ENCODE data around the gene NT5C3B.
"Not testable (repeated sequence)": the region's sequence is repeated elsewhere in the genome, so short reads cannot be mapped to it uniquely, and the experiment has no call there.

The NT5C3B gene

DNA sequence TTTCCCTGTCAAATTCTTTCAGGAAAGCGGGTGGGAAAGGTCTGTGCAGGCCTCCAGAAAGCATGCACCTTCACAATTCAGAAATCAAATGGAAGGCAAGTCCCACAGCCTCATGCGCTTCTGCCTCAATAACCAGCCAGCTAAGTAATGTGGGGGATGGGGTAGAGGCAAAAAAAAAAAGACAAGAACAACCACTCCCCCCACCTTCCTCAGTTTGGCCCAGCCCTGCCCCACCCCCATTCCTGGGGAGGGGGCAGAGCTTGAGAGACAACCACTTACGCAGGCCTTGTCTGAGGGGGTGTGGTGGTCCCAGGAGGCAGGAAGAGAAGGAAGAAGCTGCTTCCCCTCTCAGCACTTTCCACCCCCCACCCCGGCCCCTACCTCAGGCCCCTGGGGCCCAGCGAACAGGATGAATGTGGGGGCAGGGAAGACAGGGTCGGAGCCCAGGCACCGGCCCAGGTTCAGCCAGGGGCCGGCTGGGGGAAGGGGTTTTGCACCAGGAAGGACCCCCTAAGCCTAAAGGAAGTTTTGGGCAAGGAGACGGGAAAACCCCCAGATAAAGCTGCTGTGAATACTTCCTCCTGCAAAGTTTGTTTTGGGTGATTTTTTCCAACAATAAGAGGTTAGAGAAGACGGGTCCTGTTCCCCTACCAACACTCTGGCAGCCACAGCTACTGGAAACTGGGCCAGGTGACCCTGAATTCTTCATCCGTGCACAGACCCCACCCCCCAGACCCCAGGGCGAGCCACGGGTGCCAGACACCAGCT lies 50.8 kb downstream of the NT5C3B start:
- H3K4me1 ChIP-seq (ENCODE audit: control insufficient read depth in 1 of 2, insufficient read depth in 2 of 2, low read length in 2 of 2): peaks cover 31 to 33% of the 10 kb centered on the region in 2 donors
- no peaks in the 10 kb centered on the region for H3K9me3 ChIP-seq (ENCODE audit: control insufficient read depth in 1 of 2, low read length in 2 of 2)
- H3K27me3 ChIP-seq (ENCODE audit: control insufficient read depth in 1 of 2, insufficient read depth in 2 of 2, low read length in 2 of 2): no peaks in the 10 kb centered on the region
- H3K36me3 ChIP-seq (ENCODE audit: control insufficient read depth in 1 of 2, insufficient read depth in 2 of 2, low read length in 2 of 2): peaks cover 0 to 5% of the 10 kb centered on the region in 2 donors
- H3K9ac ChIP-seq (ENCODE audit: low read depth in 1 of 2, low read length in 2 of 2): peak overlapping the region; percentile 90 to 96
- H3K4me3 ChIP-seq (ENCODE audit: low read depth in 1 of 2, low read length in 2 of 2): peak overlapping the region; percentile 72 to 75
- peak overlapping the region; percentile 99 for H3K27ac ChIP-seq (ENCODE audit: low read depth, low read length)

DNA sequence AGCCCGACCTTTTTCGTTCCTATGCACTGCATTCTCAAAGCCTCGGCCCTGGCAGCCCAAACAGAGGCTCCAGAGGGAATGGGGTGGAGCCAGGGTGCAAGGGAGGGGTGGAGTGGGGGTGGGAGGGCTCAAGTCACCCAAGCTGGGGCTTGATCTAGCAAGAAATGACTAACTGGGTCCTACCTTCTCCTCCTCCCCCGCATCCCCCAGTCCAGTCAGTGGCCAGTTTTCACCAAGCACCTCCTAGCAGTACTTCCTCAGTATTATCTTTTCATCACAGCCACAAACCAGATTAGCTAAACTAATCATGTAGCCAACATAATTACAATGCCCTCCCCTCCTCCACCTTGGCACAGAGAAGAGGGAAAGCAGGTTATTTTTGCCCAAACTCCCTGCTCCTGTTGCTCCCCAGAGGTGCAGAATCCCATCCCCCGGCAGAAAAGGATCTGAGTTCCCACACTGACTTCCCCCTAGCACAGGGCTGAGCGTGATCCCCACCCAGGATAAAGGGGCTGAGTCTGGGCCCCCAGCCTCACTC lies 51.8 kb downstream of the NT5C3B start:
- no peaks in the 10 kb centered on the region for H3K27me3 ChIP-seq (ENCODE audit: control insufficient read depth in 1 of 2, insufficient read depth in 2 of 2, low read length in 2 of 2)
- H3K4me3 ChIP-seq (ENCODE audit: low read depth in 1 of 2, low read length in 2 of 2): peak overlapping the region; percentile 72 to 75
- H3K27ac ChIP-seq (ENCODE audit: low read depth, low read length): no peak overlapping the region
- peaks cover 33 to 36% of the 10 kb centered on the region in 2 donors for H3K4me1 ChIP-seq (ENCODE audit: control insufficient read depth in 1 of 2, insufficient read depth in 2 of 2, low read length in 2 of 2)
- H3K9me3 ChIP-seq (ENCODE audit: control insufficient read depth in 1 of 2, low read length in 2 of 2): no peaks in the 10 kb centered on the region
- peak overlapping the region; percentile 90 to 96 for H3K9ac ChIP-seq (ENCODE audit: low read depth in 1 of 2, low read length in 2 of 2)
- H3K36me3 ChIP-seq (ENCODE audit: control insufficient read depth in 1 of 2, insufficient read depth in 2 of 2, low read length in 2 of 2): peaks cover 0 to 5% of the 10 kb centered on the region in 2 donors

- H3K27me3 ChIP-seq (ENCODE audit: control insufficient read depth in 1 of 2, insufficient read depth in 2 of 2, low read length in 2 of 2): no peaks in the 10 kb centered on the region
- no peak overlapping the region for H3K27ac ChIP-seq (ENCODE audit: low read depth, low read length)
- no peak overlapping the region for H3K9ac ChIP-seq (ENCODE audit: low read depth in 1 of 2, low read length in 2 of 2)
- H3K4me3 ChIP-seq (ENCODE audit: low read depth in 1 of 2, low read length in 2 of 2): peak overlapping the region in 1 of 2 donors; percentile 9
- H3K4me1 ChIP-seq (ENCODE audit: control insufficient read depth in 1 of 2, insufficient read depth in 2 of 2, low read length in 2 of 2): peaks cover 40 to 49% of the 10 kb centered on the region in 2 donors
- no peaks in the 10 kb centered on the region for H3K9me3 ChIP-seq (ENCODE audit: control insufficient read depth in 1 of 2, low read length in 2 of 2)
- H3K36me3 ChIP-seq (ENCODE audit: control insufficient read depth in 1 of 2, insufficient read depth in 2 of 2, low read length in 2 of 2): peaks cover 0 to 5% of the 10 kb centered on the region in 2 donors
Measured at GRCh38 chr17:41782142-41782541, 53.9 kb downstream of the NT5C3B start.

DNA sequence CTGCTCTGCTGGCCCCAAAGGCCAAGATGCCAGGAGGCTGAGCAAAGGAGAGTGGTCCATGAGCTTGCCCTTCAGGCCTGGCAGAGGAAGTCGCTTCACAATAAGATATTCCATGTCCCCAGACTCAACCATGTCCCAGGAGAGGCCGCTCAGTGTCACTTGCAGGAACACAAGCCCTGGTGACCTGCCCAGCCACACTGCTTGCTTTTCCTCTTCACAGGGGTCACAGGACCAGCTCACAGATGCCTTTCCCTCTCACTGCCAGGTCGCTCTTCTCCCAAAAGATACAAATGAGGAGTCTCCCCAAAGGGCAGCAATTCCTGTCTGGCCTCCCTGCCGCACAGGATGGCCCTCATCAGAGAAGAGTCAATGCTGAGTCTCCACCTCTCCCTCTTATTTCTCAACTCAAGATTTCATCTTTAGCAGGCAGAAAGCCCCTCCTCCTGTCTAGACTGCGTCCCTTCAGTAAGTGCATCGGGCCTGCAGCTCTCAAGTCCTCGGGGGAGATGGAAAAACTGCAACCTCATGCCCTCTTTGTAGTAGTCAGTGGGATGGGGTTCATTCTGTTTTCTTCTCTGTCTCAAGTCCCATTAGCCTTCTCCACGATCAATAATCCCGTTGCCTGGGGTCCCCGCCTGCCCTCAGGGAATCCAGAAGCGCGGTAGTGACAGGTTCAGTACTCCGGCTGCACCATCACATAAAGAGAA lies 54.5 kb downstream of the NT5C3B start:
- H3K27me3 ChIP-seq (ENCODE audit: control insufficient read depth in 1 of 2, insufficient read depth in 2 of 2, low read length in 2 of 2): no peaks in the 10 kb centered on the region
- no peaks in the 10 kb centered on the region for H3K9me3 ChIP-seq (ENCODE audit: control insufficient read depth in 1 of 2, low read length in 2 of 2)
- no peak overlapping the region for H3K4me3 ChIP-seq (ENCODE audit: low read depth in 1 of 2, low read length in 2 of 2)
- H3K36me3 ChIP-seq (ENCODE audit: control insufficient read depth in 1 of 2, insufficient read depth in 2 of 2, low read length in 2 of 2): peaks cover 0 to 5% of the 10 kb centered on the region in 2 donors
- H3K4me1 ChIP-seq (ENCODE audit: control insufficient read depth in 1 of 2, insufficient read depth in 2 of 2, low read length in 2 of 2): peaks cover 42 to 55% of the 10 kb centered on the region in 2 donors
- H3K27ac ChIP-seq (ENCODE audit: low read depth, low read length): no peak overlapping the region
- peak overlapping the region in 1 of 2 donors; percentile 47 for H3K9ac ChIP-seq (ENCODE audit: low read depth in 1 of 2, low read length in 2 of 2)

GRCh38 chr17:41779954-41780353 lies 56.1 kb downstream of the NT5C3B start:
- Histone ChIP-seq H3K4me1 (ENCODE audit: control insufficient read depth in 1 of 2, insufficient read depth in 2 of 2, low read length in 2 of 2) (peaks cover 56 to 69% of the 10 kb centered on the region in 2 donors), H3K9ac (ENCODE audit: low read depth in 1 of 2, low read length in 2 of 2) (no peak overlapping the region), H3K27ac (ENCODE audit: low read depth, low read length) (no peak overlapping the region), H3K4me3 (ENCODE audit: low read depth in 1 of 2, low read length in 2 of 2) (no peak overlapping the region), H3K9me3 (ENCODE audit: control insufficient read depth in 1 of 2, low read length in 2 of 2) (no peaks in the 10 kb centered on the region), H3K36me3 (ENCODE audit: control insufficient read depth in 1 of 2, insufficient read depth in 2 of 2, low read length in 2 of 2) (peaks cover 0 to 5% of the 10 kb centered on the region in 2 donors), H3K27me3 (ENCODE audit: control insufficient read depth in 1 of 2, insufficient read depth in 2 of 2, low read length in 2 of 2) (no peaks in the 10 kb centered on the region)

DNA sequence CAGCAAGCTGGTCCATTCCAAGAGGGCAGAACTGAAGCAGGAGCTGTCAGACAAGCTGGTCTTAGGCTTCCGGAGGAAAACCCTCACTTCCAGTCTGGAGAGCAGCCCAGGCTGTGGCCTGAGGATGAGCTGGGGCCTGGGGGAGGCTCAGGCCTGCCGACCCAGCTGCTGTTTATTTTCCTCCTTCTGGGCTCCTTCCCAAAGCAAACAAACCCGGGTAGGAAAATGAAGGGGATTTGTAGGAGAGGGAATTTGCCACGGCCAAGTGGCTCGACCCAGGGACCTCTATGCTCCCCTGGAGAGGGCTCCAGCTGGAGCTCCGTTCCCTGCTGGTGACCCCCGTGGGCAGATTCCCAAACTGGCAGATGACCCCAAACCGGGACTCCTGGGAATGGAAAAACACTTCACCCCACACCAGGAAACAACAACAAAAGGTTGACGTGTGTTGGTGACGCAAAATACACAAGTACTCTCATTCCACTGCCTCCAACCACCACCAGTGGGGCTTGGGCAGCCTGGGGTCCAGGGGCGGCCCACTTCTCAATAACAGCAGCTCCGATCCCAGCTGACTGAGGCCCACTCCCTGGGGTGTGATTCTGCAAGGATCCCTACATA lies 58.4 kb downstream of the NT5C3B start:
- H3K4me1 ChIP-seq (ENCODE audit: control insufficient read depth in 1 of 2, insufficient read depth in 2 of 2, low read length in 2 of 2): peaks cover 58 to 71% of the 10 kb centered on the region in 2 donors
- peak overlapping the region; percentile 51 to 60 for H3K9ac ChIP-seq (ENCODE audit: low read depth in 1 of 2, low read length in 2 of 2)
- peak overlapping the region in 1 of 2 donors; percentile 40 for H3K4me3 ChIP-seq (ENCODE audit: low read depth in 1 of 2, low read length in 2 of 2)
- peak overlapping the region; percentile 83 for H3K27ac ChIP-seq (ENCODE audit: low read depth, low read length)
- no peaks in the 10 kb centered on the region for H3K27me3 ChIP-seq (ENCODE audit: control insufficient read depth in 1 of 2, insufficient read depth in 2 of 2, low read length in 2 of 2)
- peaks cover 0 to 5% of the 10 kb centered on the region in 2 donors for H3K36me3 ChIP-seq (ENCODE audit: control insufficient read depth in 1 of 2, insufficient read depth in 2 of 2, low read length in 2 of 2)
- H3K9me3 ChIP-seq (ENCODE audit: control insufficient read depth in 1 of 2, low read length in 2 of 2): no peaks in the 10 kb centered on the region

- Histone ChIP-seq H3K4me1 (ENCODE audit: control insufficient read depth in 1 of 2, insufficient read depth in 2 of 2, low read length in 2 of 2) (peaks cover 59 to 71% of the 10 kb centered on the region in 2 donors), H3K4me3 (ENCODE audit: low read depth in 1 of 2, low read length in 2 of 2) (no peak overlapping the region), H3K36me3 (ENCODE audit: control insufficient read depth in 1 of 2, insufficient read depth in 2 of 2, low read length in 2 of 2) (peaks cover 0 to 1% of the 10 kb centered on the region in 2 donors), H3K27me3 (ENCODE audit: control insufficient read depth in 1 of 2, insufficient read depth in 2 of 2, low read length in 2 of 2) (no peaks in the 10 kb centered on the region), H3K9ac (ENCODE audit: low read depth in 1 of 2, low read length in 2 of 2) (peak overlapping the region; percentile 51 to 60), H3K9me3 (ENCODE audit: control insufficient read depth in 1 of 2, low read length in 2 of 2) (no peaks in the 10 kb centered on the region), H3K27ac (ENCODE audit: low read depth, low read length) (peak overlapping the region; percentile 83)
Measured at GRCh38 chr17:41777157-41777573, 58.9 kb downstream of the NT5C3B start.

- H3K9me3 ChIP-seq (ENCODE audit: control insufficient read depth in 1 of 2, low read length in 2 of 2); H3K4me3 ChIP-seq (ENCODE audit: low read depth in 1 of 2, low read length in 2 of 2); H3K27me3 ChIP-seq (ENCODE audit: control insufficient read depth in 1 of 2, insufficient read depth in 2 of 2, low read length in 2 of 2); H3K36me3 ChIP-seq (ENCODE audit: control insufficient read depth in 1 of 2, insufficient read depth in 2 of 2, low read length in 2 of 2): not testable (repeated sequence)
- H3K4me1 ChIP-seq (ENCODE audit: control insufficient read depth in 1 of 2, insufficient read depth in 2 of 2, low read length in 2 of 2): peaks cover 58 to 70% of the 10 kb centered on the region in 2 donors
- H3K9ac ChIP-seq (ENCODE audit: low read depth in 1 of 2, low read length in 2 of 2): peak overlapping the region; percentile 43 to 61
- H3K27ac ChIP-seq (ENCODE audit: low read depth, low read length): peak overlapping the region; percentile 66
Measured at GRCh38 chr17:41776262-41776900, 59.7 kb downstream of the NT5C3B start.

GRCh38 chr17:41775394-41776226 lies 60.4 kb downstream of the NT5C3B start:
- H3K9me3 ChIP-seq (ENCODE audit: control insufficient read depth in 1 of 2, low read length in 2 of 2): no peaks in the 10 kb centered on the region
- H3K27me3 ChIP-seq (ENCODE audit: control insufficient read depth in 1 of 2, insufficient read depth in 2 of 2, low read length in 2 of 2): no peaks in the 10 kb centered on the region
- H3K9ac ChIP-seq (ENCODE audit: low read depth in 1 of 2, low read length in 2 of 2): peak overlapping the region; percentile 43 to 61
- H3K27ac ChIP-seq (ENCODE audit: low read depth, low read length): peak overlapping the region; percentile 66
- no peak overlapping the region for H3K4me3 ChIP-seq (ENCODE audit: low read depth in 1 of 2, low read length in 2 of 2)
- H3K36me3 ChIP-seq (ENCODE audit: control insufficient read depth in 1 of 2, insufficient read depth in 2 of 2, low read length in 2 of 2): peaks cover 8 to 10% of the 10 kb centered on the region in 2 donors
- H3K4me1 ChIP-seq (ENCODE audit: control insufficient read depth in 1 of 2, insufficient read depth in 2 of 2, low read length in 2 of 2): peaks cover 57 to 70% of the 10 kb centered on the region in 2 donors
